T-helper 1 cell treated with Interleukin-12 subunit alpha and Interleukin-12 subunit beta and Interleukin-4 antibody, amounts not matched to agents 30 ng/mL and 1 ng/mL, for 36 hours (primary cell): ENCODE measurements around the gene TET2. TPM values are rescaled to one million over a fixed set of nuclear protein-coding genes. Genes with fewer than 3 reads are reported as not detected.

Experiments
- intact Hi-C: fragments of 100-400 bp; cut with micrococcal nuclease; formaldehyde crosslinking; loops from one replicate; pipeline ENCODE4 v1.15.1; 2024
- total RNA-seq: library from RNA; stranded (reverse); gene quantifications from 2 replicates; pipeline ENCODE4 v1.2.3, GENCODE V29; 2022

Gene TET2
- total RNA-seq, 1 donor from 2014 or later = 30.2 TPM

DNA sequence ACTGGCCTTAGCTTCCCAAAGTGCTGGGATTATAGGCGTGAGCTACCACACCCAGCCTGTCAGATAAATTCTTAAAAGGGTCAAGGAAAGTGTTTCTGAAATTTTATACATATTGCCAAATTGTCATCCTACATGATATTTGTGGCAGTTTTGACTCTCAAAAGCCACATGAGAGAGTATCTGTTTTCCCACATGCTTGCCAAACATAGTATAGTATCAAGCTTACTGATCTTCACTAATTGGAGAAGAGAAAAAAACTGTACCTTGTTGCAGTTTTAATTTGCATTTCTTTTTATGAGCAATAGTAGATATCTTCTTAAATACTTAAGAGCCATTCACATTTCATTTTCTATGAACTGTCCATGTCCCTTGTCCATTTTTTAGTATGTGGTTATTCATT lies 83.6 kb downstream of the TET2 start:
- intact Hi-C loops = no loop called here

DNA sequence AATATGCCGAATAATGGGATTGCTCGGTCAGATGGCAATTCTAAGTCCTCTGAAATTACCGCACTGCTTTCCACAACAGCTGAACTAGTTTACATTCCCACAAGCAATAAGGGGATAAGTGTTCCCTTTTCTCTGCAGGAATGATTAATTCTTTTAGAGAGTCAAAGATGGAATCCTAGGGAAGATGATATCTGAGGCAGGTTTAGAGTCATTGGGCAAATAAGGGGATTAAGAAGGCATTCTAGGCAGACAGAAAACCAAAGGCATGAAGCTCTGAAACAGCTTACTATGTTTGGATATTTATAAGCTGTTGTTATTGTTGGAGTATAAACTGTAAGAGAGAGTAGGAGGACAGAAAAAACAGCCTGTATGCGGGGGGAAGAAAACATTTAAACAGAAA lies 85.7 kb downstream of the TET2 start:
- intact Hi-C loops = no loop called here

GRCh38 chr4:105234582-105234981 lies 87.9 kb downstream of the TET2 start:
- intact Hi-C loops = no loop called here

DNA sequence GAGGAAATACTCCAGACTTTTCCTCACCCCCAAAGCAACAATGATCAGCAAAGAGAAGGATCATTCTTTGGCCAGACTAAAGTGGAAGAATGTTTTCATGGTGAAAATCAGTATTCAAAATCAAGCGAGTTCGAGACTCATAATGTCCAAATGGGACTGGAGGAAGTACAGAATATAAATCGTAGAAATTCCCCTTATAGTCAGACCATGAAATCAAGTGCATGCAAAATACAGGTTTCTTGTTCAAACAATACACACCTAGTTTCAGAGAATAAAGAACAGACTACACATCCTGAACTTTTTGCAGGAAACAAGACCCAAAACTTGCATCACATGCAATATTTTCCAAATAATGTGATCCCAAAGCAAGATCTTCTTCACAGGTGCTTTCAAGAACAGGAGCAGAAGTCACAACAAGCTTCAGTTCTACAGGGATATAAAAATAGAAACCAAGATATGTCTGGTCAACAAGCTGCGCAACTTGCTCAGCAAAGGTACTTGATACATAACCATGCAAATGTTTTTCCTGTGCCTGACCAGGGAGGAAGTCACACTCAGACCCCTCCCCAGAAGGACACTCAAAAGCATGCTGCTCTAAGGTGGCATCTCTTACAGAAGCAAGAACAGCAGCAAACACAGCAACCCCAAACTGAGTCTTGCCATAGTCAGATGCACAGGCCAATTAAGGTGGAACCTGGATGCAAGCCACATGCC lies 89.7 kb downstream of the TET2 start:
- intact Hi-C loops = no loop called here

- intact Hi-C loops = no loop called here
Observed at GRCh38 chr4:105236916-105237311, 90.2 kb downstream of the TET2 start.

GRCh38 chr4:105240037-105240436 lies 93.4 kb downstream of the TET2 start:
- intact Hi-C loops = no loop called here

- intact Hi-C loops = no loop called here
Observed at GRCh38 chr4:105241451-105241850, 94.8 kb downstream of the TET2 start.

GRCh38 chr4:105243446-105243845 lies 96.8 kb downstream of the TET2 start:
- intact Hi-C loops = no loop called here

GRCh38 chr4:105246712-105247111 lies 100.0 kb downstream of the TET2 start:
- intact Hi-C loops = no loop called here

DNA sequence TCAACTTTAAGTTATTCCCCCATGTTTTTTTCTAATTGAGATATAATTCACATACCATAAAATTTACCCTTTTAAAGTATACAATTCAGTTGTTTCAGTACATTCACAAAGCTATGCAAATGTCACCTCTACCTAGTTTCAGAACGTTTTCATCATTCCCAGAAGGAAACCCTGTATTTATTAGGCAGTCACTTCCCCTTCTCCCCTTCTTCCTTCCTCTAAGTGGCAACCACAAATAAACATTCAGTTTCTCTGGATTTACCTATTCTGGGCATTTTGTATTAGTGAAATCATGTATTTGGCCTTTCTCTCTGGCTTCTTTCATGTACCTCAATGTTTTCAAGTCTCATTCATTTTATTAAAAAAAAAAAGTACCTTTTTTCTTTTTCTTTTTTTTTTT lies 101.9 kb downstream of the TET2 start:
- intact Hi-C loops = no loop called here

GRCh38 chr4:105257817-105258495 lies 111.3 kb downstream of the TET2 start:
- intact Hi-C loops = no loop called here

GRCh38 chr4:105265689-105266088 lies 119.0 kb downstream of the TET2 start:
- intact Hi-C loops = no loop called here

GRCh38 chr4:105267280-105267679 lies 120.6 kb downstream of the TET2 start:
- intact Hi-C loops = no loop called here

- intact Hi-C loops = no loop called here
Observed at GRCh38 chr4:105272002-105272401, 125.3 kb downstream of the TET2 start.

GRCh38 chr4:105273230-105273629 lies 126.6 kb downstream of the TET2 start:
- intact Hi-C loops = no loop called here

DNA sequence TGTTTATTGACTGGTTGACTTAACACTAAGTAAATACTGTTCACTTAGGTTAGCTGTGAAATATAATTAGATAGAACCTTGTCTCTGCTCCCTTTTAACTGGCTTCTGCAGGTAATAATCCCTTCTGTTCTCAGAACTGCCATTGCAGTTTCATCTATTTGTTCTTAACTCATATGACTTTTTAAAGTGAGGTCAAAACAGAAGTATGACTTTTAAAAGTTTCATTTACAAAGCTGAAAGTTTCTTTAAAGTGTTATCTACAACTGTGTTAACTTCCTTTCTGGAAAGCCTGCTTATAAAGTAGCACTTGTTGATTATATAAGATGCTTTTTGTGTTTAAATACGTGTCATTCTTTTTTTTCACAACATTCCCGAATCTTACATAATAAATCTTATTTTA lies 127.4 kb downstream of the TET2 start:
- intact Hi-C loops = no loop called here

DNA sequence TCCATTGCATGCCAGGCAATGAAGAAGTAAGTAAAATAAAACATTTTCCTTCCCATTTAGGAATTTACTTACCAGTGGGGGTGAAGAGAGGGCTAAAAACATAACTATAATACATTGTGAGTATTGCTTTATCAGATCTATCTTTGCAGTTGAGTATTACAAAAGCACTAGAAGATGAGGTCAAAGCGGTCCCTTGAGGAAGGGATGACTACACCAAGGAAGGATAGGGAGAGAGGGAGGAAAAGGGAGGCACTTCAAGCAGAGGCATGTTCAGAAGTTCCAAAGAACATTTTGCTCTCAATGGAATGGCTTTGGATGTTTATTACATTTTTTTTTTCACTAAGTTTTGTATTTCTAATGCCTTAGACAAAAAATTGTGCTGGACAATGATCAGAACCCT lies 127.8 kb downstream of the TET2 start:
- intact Hi-C loops = no loop called here

- intact Hi-C loops = no loop called here
Observed at GRCh38 chr4:105276361-105277104, 129.9 kb downstream of the TET2 start.

DNA sequence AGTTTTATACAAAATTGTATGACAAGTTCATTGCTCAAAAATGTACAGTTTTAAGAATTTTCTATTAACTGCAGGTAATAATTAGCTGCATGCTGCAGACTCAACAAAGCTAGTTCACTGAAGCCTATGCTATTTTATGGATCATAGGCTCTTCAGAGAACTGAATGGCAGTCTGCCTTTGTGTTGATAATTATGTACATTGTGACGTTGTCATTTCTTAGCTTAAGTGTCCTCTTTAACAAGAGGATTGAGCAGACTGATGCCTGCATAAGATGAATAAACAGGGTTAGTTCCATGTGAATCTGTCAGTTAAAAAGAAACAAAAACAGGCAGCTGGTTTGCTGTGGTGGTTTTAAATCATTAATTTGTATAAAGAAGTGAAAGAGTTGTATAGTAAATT lies 131.0 kb downstream of the TET2 start:
- intact Hi-C loops = no loop called here

GRCh38 chr4:105279314-105279713 lies 132.6 kb downstream of the TET2 start:
- intact Hi-C loops = no loop called here

GRCh38 chr4:105280338-105281123 lies 133.9 kb downstream of the TET2 start:
- intact Hi-C loops = no loop called here

- intact Hi-C loops = no loop called here
Observed at GRCh38 chr4:105281124-105281415, 134.4 kb downstream of the TET2 start.
